ENCODE measurements around the gene PLCH1.

GRCh38 chr3:155404486-155404885 is 340.4 kb downstream of the PLCH1 start:
- no peak for TF ChIP-seq ZFP3 (CRISPR knock-in tag; IDR thresholded peaks at IDR 0.05)
- no peak for TF ChIP-seq ZNF565 (CRISPR knock-in tag; conservative IDR thresholded peaks at IDR 0.05; ENCODE audit: low read depth)
- no peak for TF ChIP-seq TSHZ2 (CRISPR knock-in tag; IDR thresholded peaks at IDR 0.05)
- TF ChIP-seq ZC3H10 (CRISPR knock-in tag; IDR thresholded peaks at IDR 0.05) = no peak
- TF ChIP-seq CREB5 (CRISPR knock-in tag; IDR thresholded peaks at IDR 0.05; ENCODE audit: low read depth) = no peak
- no peak for TF ChIP-seq PPARA (CRISPR knock-in tag; IDR thresholded peaks at IDR 0.05; ENCODE audit: borderline replicate concordance)
- no peak for TF ChIP-seq RARB (CRISPR knock-in tag; IDR thresholded peaks at IDR 0.05)
- TF ChIP-seq, protein P1, sequence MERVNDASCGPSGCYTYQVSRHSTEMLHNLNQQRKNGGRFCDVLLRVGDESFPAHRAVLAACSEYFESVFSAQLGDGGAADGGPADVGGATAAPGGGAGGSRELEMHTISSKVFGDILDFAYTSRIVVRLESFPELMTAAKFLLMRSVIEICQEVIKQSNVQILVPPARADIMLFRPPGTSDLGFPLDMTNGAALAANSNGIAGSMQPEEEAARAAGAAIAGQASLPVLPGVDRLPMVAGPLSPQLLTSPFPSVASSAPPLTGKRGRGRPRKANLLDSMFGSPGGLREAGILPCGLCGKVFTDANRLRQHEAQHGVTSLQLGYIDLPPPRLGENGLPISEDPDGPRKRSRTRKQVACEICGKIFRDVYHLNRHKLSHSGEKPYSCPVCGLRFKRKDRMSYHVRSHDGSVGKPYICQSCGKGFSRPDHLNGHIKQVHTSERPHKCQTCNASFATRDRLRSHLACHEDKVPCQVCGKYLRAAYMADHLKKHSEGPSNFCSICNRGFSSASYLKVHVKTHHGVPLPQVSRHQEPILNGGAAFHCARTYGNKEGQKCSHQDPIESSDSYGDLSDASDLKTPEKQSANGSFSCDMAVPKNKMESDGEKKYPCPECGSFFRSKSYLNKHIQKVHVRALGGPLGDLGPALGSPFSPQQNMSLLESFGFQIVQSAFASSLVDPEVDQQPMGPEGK (CRISPR knock-in tag; IDR thresholded peaks at IDR 0.05; ENCODE audit: borderline replicate concordance) = no peak
